PC-9 (cell line): ENCODE results near the gene CRTAC1. TPM values are rescaled to one million over a fixed set of nuclear protein-coding genes. Genes with fewer than 3 reads are reported as not detected.

ENCODE experiments used
- BruUV-seq: library from RNA; stranded (reverse); fragments of 400-500 nt; replicated peaks from 2 replicates; lab custom pipeline; 2021; lab: Mats Ljungman, UMichigan
- CTCF ChIA-PET: fragments of 300-600 bp; sonication (Branson Sonifier 250); formaldehyde crosslinking; loops from one replicate; lab custom pipeline; 2022; ENCODE audit warnings: antibody characterized with exemption; lab: Charles Lee
- POLR2A ChIA-PET: fragments of 300-600 bp; sonication (Branson Sonifier 250); formaldehyde crosslinking; loops from one replicate; lab custom pipeline; 2022; ENCODE audit warnings: antibody characterized with exemption; ENCODE audit not compliant: unreplicated experiment; lab: Charles Lee
- DNase-seq, 2 experiments: peaks; one replicate each; pipeline versions ENCODE4 v3.0.0 to v3.0.0-alpha.2; 2015 to 2022; ENCODE audit warnings: mixed read lengths in 1 of 2
- H2AFZ ChIP-seq: fragments of 200-600 bp; sonication (generic); 2 replicates; pipeline ENCODE4 v1.8.1; 2017; ENCODE audit warnings: antibody characterized with exemption
- H3F3A ChIP-seq: fragments of 200-600 bp; sonication (generic); 2 replicates; pipeline ENCODE4 v1.8.1; 2017; ENCODE audit warnings: antibody characterized with exemption, mild to moderate bottlenecking, low read depth; ENCODE audit not compliant: insufficient read depth
- H3K27ac ChIP-seq: fragments of 200-600 bp; sonication (generic); 2 replicates; pipeline ENCODE4 v1.6.1; 2016; ENCODE audit warnings: mixed run types
- H3K27me3 ChIP-seq: fragments of 200-600 bp; sonication (generic); 2 replicates; pipeline ENCODE4 v1.6.1; 2016; ENCODE audit warnings: low read depth, mixed run types; ENCODE audit not compliant: insufficient read depth
- H3K36me3 ChIP-seq: fragments of 200-600 bp; sonication (generic); 2 replicates; pipeline ENCODE4 v1.6.1; 2016; ENCODE audit warnings: low read depth, mixed run types
- H3K4me1 ChIP-seq: fragments of 200-600 bp; sonication (generic); replicated peaks from 2 replicates; pipeline ENCODE4 v1.6.1; 2016; ENCODE audit warnings: mixed run types; ENCODE audit not compliant: insufficient read depth
- H3K4me2 ChIP-seq: fragments of 200-600 bp; sonication (generic); 2 replicates; pipeline ENCODE4 v1.6.1; 2017; ENCODE audit warnings: mixed run types
- H3K4me3 ChIP-seq: fragments of 200-600 bp; sonication (generic); 2 replicates; pipeline ENCODE4 v1.6.1; 2016; ENCODE audit warnings: mixed run types
- H3K79me2 ChIP-seq: fragments of 200-600 bp; sonication (generic); 2 replicates; pipeline ENCODE4 v1.6.1; 2017; ENCODE audit warnings: low read depth, mixed run types
- H3K9me2 ChIP-seq: fragments of 200-600 bp; sonication (generic); 2 replicates; pipeline ENCODE4 v1.8.1; 2017; ENCODE audit warnings: mild to moderate bottlenecking; ENCODE audit not compliant: insufficient read depth
- H3K9me3 ChIP-seq: fragments of 200-600 bp; sonication (generic); 2 replicates; pipeline ENCODE4 v1.8.1; 2016; ENCODE audit warnings: low read depth; ENCODE audit not compliant: insufficient read depth
- H4K20me1 ChIP-seq: fragments of 200-600 bp; sonication (generic); 2 replicates; pipeline ENCODE4 v1.8.1; 2017; ENCODE audit not compliant: insufficient read depth
- EZH2 ChIP-seq: fragments of 200-600 bp; sonication (generic); IDR thresholded peaks from 2 replicates; pipeline ENCODE4 v1.8.0; 2017; ENCODE audit warnings: antibody characterized with exemption, low read depth
- intact Hi-C: fragments of 100-400 bp; cut with micrococcal nuclease; formaldehyde crosslinking; loops from one replicate; pipeline ENCODE4 v1.10.0; 2022; ENCODE audit not compliant: unreplicated experiment
- total RNA-seq: library from RNA; stranded (reverse); gene quantifications from 2 replicates; pipeline ENCODE4 v1.2.3, GENCODE V29; 2021
- TF ChIP-seq, protein P1 (sequence below): fragments of 200-600 bp; sonication (generic); conservative IDR thresholded peaks from 2 replicates; pipeline ENCODE4 v1.6.1; 2017; ENCODE audit warnings: mixed run types, antibody characterized with exemption, mild to moderate bottlenecking, moderate library complexity

CRTAC1 gene
- total RNA-seq, 1 experiment from 2014 or later = not detected

DNA sequence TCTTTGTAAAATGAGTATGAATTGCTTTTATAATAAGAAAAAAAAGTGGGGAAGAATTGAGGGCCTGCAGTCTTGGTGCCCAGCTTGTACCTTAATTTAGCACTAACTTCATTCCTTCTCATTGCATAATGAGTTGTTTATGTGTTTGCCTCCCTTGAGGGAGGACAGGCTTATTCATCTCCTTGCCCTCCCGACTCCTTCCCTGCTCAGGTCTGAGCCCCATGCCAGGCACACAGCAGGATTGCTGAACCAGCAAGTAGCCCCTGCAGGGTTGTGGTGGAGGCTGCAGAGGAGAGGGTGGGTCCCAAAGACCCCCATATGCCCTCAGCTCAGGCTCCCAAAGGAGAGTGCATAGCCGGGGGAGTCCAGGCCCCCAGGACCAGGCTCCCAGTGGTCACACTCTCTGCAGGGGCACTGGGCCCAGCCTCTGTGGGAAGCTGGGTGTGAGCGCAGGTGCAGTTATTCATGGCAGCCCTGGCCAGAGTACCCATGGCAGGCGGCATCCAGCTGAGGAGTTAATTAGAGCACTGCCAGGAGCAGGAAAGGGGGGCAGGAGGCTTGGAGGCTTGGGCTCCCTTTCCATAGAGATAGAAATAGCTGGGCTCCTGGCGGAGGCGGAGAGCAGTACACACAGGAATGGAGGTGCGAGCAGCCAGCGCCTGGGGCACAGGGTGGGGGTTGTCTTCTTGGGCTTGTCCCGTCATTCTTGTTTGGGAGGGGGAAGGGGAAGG is 208.9 kb downstream of the CRTAC1 start:
- CTCF ChIA-PET = no interaction called here
- peak overlapping the region; percentile 58 for H3K27ac ChIP-seq

DNA sequence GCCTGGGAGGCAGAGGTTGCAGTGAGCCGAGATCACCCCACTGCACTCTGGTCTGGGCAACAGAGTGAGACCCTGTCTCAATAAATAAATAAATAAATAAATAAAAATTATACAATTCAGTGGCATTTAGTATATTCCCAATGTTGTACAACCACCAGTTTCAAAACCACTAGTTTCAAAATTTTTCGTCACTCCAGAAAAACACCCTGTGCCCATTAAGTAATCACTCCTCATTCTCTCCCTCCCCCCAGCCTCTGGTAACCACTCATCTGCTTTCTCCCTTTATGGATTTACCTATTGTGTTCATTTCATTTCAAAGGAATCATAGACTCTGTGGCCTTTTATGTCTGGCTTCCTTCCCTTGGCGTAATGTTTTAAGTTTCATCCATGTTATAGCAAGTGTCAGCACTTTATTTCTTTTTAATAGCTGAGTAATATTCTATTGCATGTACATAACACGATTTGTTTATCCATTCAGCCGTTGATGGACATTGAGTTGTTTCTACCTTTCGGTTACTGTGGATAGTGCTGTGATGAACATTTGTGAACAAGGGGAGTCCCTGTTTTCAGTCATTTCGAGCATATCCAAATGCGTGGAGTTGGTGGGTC is 210.2 kb downstream of the CRTAC1 start:
- Histone ChIP-seq H3K4me3 (no peak overlapping the region), H3K4me1 (peaks cover 25% of the 10 kb centered on the region), H4K20me1 (no peaks in the 10 kb centered on the region), H3K4me2 (no peak overlapping the region), H2AFZ (no peak overlapping the region), H3K9me3 (no peaks in the 10 kb centered on the region), H3K27me3 (no peaks in the 10 kb centered on the region), H3K27ac (no peak overlapping the region), H3K9me2 (no peaks in the 10 kb centered on the region), H3F3A (peaks cover 9% of the 10 kb centered on the region; the same call in 1 of the 2 replicates), H3K79me2 (no peaks in the 10 kb centered on the region), H3K36me3 (no peaks in the 10 kb centered on the region)
- DNase-seq = no peak
- ChIA-PET CTCF (no interaction called here), POLR2A (no interaction called here)
- TF ChIP-seq EZH2 = no peak
- TF ChIP-seq, protein P1, sequence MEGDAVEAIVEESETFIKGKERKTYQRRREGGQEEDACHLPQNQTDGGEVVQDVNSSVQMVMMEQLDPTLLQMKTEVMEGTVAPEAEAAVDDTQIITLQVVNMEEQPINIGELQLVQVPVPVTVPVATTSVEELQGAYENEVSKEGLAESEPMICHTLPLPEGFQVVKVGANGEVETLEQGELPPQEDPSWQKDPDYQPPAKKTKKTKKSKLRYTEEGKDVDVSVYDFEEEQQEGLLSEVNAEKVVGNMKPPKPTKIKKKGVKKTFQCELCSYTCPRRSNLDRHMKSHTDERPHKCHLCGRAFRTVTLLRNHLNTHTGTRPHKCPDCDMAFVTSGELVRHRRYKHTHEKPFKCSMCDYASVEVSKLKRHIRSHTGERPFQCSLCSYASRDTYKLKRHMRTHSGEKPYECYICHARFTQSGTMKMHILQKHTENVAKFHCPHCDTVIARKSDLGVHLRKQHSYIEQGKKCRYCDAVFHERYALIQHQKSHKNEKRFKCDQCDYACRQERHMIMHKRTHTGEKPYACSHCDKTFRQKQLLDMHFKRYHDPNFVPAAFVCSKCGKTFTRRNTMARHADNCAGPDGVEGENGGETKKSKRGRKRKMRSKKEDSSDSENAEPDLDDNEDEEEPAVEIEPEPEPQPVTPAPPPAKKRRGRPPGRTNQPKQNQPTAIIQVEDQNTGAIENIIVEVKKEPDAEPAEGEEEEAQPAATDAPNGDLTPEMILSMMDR = no peak
- BruUV-seq = no TSS peak
- intact Hi-C loops = no loop called here

More for the DNA sequence above, 208.9 kb downstream of the CRTAC1 start:
- H3K4me2 ChIP-seq = peak overlapping the region; percentile 58; the same call in 1 of the 2 replicates
- H2AFZ ChIP-seq = no peak overlapping the region
- no peaks in the 10 kb centered on the region for H3K9me2 ChIP-seq
- H3K36me3 ChIP-seq = no peaks in the 10 kb centered on the region
- no TSS peak for BruUV-seq
- H3K4me3 ChIP-seq = no peak overlapping the region
- TF ChIP-seq, protein P1 = no peak
- TF ChIP-seq EZH2 = no peak
- H3K9me3 ChIP-seq = no peaks in the 10 kb centered on the region
- no peaks in the 10 kb centered on the region for H3K79me2 ChIP-seq
- no peaks in the 10 kb centered on the region for H3K27me3 ChIP-seq
- intact Hi-C loops = no loop called here
- H3F3A ChIP-seq = peaks cover 9% of the 10 kb centered on the region; the same call in 1 of the 2 replicates
- POLR2A ChIA-PET = no interaction called here
- H3K4me1 ChIP-seq = peaks cover 25% of the 10 kb centered on the region
- no peak for DNase-seq
- H4K20me1 ChIP-seq = no peaks in the 10 kb centered on the region

DNA sequence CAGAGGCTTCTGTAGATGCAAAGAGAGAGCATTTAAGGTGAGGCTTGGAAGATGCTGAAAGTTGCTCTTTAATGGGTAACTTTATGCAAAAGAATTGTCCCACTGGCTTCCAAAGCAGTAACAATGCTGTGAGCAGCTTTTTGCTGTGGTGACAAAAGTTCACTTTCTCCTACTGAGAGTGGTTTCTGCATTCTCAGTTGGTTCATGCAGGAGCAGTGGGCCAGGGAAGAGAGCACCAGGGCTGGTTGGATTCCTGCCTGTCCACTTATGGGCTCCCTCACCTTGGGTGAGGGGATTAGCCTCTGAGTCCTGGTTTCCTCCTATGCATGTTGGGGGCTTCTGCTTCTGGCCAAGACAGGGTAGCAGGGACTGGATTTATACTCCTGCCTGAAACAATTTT is 211.8 kb downstream of the CRTAC1 start:
- TF ChIP-seq, protein P1 = no peak
- no peak for TF ChIP-seq EZH2
- no peak overlapping the region for H3K4me3 ChIP-seq
- H3K9me2 ChIP-seq = no peaks in the 10 kb centered on the region
- peaks cover 31% of the 10 kb centered on the region for H3K4me1 ChIP-seq
- H3K27me3 ChIP-seq = no peaks in the 10 kb centered on the region
- no peak overlapping the region for H3K27ac ChIP-seq
- H2AFZ ChIP-seq = no peak overlapping the region
- no peaks in the 10 kb centered on the region for H3K79me2 ChIP-seq
- peaks cover 9% of the 10 kb centered on the region; the same call in 1 of the 2 replicates for H3F3A ChIP-seq
- no peaks in the 10 kb centered on the region for H4K20me1 ChIP-seq
- ChIA-PET CTCF (no interaction called here), POLR2A (no interaction called here)
- DNase-seq = no peak
- no peaks in the 10 kb centered on the region for H3K9me3 ChIP-seq
- H3K4me2 ChIP-seq = no peak overlapping the region
- H3K36me3 ChIP-seq = no peaks in the 10 kb centered on the region
- no TSS peak for BruUV-seq
- intact Hi-C loops = no loop called here
